NT2/D1 (cell line): Measurements from ENCODE around the gene TSPOAP1.

Source experiments
- SUZ12 ChIP-seq: IDR thresholded peaks from 2 replicates; pipeline ENCODE4 v1.6.1; 2011; ENCODE audit not compliant: insufficient read length, insufficient read depth; ENCODE audit errors: extremely low read depth
- YY1 ChIP-seq: IDR thresholded peaks from 2 replicates; pipeline ENCODE4 v1.6.1; 2011; ENCODE audit not compliant: insufficient read length, insufficient read depth

GRCh38 chr17:58345500-58345899 is 16.9 kb upstream of the TSPOAP1 start:
- TF ChIP-seq YY1, result no peak
- no peak for TF ChIP-seq SUZ12
